ENCODE measurements around the gene NTSR2. TPM values are rescaled to one million over a fixed set of nuclear protein-coding genes. Genes with fewer than 3 reads are reported as not detected.

The NTSR2 gene
- total RNA-seq, 6 experiments from 2014 or later, result not detected

DNA sequence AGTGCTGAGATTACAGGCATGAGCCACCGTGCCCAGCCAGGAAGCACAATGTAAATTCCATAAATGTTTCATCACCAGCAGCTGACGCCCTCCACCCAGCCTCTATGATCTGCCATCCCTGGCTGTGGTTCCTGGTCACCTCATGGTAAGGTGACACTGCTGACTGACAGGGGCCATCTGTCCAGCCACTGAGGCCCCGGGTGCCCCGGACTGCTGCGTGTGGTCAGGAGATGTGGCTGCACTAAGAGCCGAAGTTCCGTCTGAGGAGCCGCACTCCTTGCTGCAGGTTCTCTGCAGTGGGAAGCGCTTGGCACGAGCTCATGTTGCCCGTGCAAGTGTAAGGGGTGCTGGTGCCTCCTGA, 10.9 kb downstream of the NTSR2 start:
- no peaks in the 10 kb centered on the region for H3K36me3 ChIP-seq
- intact Hi-C loops (cut with DNase I), result no loop called here
- TF ChIP-seq, protein P1, sequence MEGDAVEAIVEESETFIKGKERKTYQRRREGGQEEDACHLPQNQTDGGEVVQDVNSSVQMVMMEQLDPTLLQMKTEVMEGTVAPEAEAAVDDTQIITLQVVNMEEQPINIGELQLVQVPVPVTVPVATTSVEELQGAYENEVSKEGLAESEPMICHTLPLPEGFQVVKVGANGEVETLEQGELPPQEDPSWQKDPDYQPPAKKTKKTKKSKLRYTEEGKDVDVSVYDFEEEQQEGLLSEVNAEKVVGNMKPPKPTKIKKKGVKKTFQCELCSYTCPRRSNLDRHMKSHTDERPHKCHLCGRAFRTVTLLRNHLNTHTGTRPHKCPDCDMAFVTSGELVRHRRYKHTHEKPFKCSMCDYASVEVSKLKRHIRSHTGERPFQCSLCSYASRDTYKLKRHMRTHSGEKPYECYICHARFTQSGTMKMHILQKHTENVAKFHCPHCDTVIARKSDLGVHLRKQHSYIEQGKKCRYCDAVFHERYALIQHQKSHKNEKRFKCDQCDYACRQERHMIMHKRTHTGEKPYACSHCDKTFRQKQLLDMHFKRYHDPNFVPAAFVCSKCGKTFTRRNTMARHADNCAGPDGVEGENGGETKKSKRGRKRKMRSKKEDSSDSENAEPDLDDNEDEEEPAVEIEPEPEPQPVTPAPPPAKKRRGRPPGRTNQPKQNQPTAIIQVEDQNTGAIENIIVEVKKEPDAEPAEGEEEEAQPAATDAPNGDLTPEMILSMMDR (IDR thresholded peaks at IDR 0.05), result no peak
- no peak for TF ChIP-seq POLR2A (IDR thresholded peaks at IDR 0.05)
- WGBS (ENCODE audit: insufficient coverage, low coverage, low lambda C conversion rate, missing lambda C conversion rate), result no CpG with 5 or more reads among the region's 11 CpGs
- no peaks in the 10 kb centered on the region for H3K4me1 ChIP-seq
- no peak for ATAC-seq
- no peak overlapping the region for H3K27ac ChIP-seq
- H3K9me3 ChIP-seq, result no peaks in the 10 kb centered on the region
- H3K4me3 ChIP-seq, result no peak overlapping the region
- H3K27me3 ChIP-seq, result no peaks in the 10 kb centered on the region
- DNase-seq, result no peak

DNA sequence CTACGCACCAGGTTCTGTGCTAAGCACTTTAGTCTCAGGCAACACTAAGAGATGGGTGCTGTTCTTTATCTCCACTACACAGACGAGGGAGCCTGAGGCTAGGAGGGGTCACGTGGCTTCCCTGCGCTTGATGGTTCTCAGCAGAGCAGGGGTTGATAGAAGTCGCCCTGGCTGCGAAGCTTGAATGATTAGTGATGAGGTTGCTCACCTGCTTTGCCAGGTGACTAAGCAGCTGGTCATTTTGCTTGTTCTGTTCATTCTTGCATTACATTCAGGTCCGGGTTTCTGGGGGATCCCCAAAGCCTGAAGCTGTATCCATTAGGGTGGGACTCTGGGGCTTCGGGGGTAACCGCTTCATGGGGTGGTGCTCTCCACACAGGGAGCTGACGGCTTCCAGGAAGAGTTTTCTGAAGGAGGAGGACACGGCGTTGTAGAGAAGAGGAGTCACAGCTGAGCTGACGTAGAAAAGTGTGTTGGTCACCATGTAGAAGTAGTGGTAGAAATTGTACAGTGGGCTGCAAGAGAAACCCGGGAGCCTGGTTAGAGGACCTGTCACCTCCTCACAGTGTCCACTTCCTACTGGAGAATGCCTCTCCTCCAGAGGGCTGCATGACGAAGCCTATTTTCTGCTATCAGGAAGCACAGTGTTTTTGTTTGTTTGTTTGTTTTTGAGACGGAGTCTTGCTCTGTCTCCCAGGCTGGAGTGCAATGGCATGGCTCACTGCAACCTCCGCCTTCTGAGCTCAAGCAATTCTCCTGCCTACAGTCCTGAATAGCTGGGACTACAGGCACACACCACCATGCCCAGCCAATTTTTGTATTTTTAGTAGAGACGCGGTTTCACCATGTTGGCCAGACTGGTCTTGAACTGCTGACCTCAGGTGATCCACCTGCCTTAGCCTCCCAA, 11.5 kb downstream of the NTSR2 start:
- WGBS (ENCODE audit: insufficient coverage, low coverage, low lambda C conversion rate, missing lambda C conversion rate), result 65% methylated on average over 13 of the region's 19 CpGs
- Histone ChIP-seq H3K4me3 (no peak overlapping the region), H3K27me3 (no peaks in the 10 kb centered on the region), H3K27ac (no peak overlapping the region), H3K36me3 (no peaks in the 10 kb centered on the region), H3K4me1 (no peaks in the 10 kb centered on the region), H3K9me3 (no peaks in the 10 kb centered on the region)
- TF ChIP-seq POLR2A (IDR thresholded peaks at IDR 0.05), result no peak
- TF ChIP-seq, protein P1 (IDR thresholded peaks at IDR 0.05), result no peak
- intact Hi-C loops (cut with DNase I), result no loop called here
- ATAC-seq, result no peak
- DNase-seq, result no peak

DNA sequence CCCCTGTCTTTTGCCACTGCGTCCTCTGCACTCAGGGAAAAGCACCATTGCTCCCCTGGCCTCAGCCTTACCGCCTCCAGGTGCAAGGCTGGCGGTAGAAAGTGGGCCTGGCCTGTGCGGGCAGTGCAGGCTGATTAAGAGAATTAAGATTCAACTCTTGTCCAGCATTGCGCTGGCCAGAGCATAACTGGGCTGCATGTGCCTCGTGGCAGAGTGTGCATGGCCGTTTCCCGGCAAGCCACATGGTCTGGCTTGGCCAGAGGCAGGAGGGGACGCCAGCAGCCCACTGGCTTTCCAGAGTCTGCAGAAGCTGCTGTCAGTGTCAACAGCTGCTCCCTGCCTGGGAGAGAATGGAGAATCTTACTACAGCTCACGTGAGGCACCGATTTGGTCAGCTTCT, 12.3 kb downstream of the NTSR2 start:
- Histone ChIP-seq H3K4me3 (no peak overlapping the region), H3K9me3 (no peaks in the 10 kb centered on the region), H3K4me1 (no peaks in the 10 kb centered on the region), H3K27ac (no peak overlapping the region), H3K36me3 (no peaks in the 10 kb centered on the region), H3K27me3 (no peaks in the 10 kb centered on the region)
- no CpG with 5 or more reads among the region's 11 CpGs for WGBS (ENCODE audit: insufficient coverage, low coverage, low lambda C conversion rate, missing lambda C conversion rate)
- ATAC-seq, result no peak
- TF ChIP-seq, protein P1 (IDR thresholded peaks at IDR 0.05), result no peak
- TF ChIP-seq POLR2A (IDR thresholded peaks at IDR 0.05), result no peak
- intact Hi-C loops (cut with DNase I), result no loop called here
- DNase-seq, result no peak

DNA sequence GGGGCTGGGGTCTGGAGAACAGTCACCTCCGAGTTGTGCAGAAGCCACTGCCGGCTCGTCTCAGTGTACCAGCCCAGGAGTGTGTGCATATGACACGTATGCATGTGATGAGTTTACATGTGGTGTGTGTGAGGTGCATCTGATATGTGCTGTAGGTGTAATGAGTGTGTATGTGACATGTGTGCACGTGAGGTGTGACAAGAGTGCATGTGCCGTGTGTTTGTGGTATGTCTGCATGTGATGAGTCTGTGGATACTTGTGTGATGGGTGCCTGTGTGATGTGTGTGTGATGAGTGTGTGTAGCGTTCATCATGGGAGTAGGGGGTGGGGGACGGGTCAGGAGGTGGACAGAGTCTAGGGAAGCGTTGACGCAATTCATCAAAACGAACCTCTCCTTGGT, 12.8 kb downstream of the NTSR2 start:
- ATAC-seq, result no peak

More for the DNA sequence above, 12.8 kb downstream of the NTSR2 start:
- H3K9me3 ChIP-seq, result no peaks in the 10 kb centered on the region
- DNase-seq, result no peak
- H3K36me3 ChIP-seq, result no peaks in the 10 kb centered on the region
- no peaks in the 10 kb centered on the region for H3K27me3 ChIP-seq
- no peak overlapping the region for H3K4me3 ChIP-seq
- intact Hi-C loops (cut with DNase I), result no loop called here
- 80% methylated on average over 6 of the region's 11 CpGs for WGBS (ENCODE audit: insufficient coverage, low coverage, low lambda C conversion rate, missing lambda C conversion rate)
- H3K4me1 ChIP-seq, result no peaks in the 10 kb centered on the region
- H3K27ac ChIP-seq, result no peak overlapping the region
- TF ChIP-seq POLR2A (IDR thresholded peaks at IDR 0.05), result no peak
- TF ChIP-seq, protein P1 (IDR thresholded peaks at IDR 0.05), result no peak

All from right lobe of liver (tissue), 6 donors.